ENCODE data around the gene TBC1D2.

The TBC1D2 gene

GRCh38 chr9:98182889-98183599 is 72.4 kb downstream of the TBC1D2 start:
- peak; percentile 77 for DNase-seq

DNA sequence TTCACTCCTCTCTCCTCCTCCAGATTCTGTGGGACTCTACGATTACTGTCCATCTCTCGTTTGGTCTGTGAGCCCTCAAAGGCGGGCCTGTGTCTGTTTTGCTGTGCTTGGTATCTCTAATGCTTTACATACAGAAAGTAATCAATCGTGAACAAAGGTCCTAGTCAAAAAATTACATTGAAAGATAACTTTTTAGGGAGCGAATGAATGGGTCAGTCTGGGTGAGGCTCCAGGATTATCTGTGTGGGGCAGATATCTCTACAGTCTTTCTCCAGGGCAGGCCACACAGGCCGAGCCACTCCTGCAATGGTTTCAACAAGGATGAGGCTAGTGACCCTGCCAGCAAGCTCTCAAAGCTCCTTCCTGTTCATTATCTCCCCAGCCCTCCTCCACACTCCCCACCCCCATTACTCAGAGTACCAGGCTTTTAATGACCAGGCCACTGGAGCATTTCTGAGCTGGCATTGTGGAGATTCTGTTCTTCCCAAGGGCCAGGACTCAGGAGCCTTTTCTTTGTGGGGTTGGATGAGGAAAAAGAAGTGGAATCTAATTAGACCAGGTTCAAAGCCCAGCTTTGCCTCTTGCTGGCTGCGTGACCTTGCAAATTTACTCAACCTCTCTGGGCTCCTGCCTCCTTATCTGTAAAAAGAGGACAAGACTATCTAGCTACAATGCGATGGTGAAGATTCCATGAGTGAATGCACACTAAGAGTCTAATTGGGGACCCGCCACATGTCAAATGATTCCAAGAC is 73.2 kb downstream of the TBC1D2 start:
- peak; percentile 95 for DNase-seq

DNA sequence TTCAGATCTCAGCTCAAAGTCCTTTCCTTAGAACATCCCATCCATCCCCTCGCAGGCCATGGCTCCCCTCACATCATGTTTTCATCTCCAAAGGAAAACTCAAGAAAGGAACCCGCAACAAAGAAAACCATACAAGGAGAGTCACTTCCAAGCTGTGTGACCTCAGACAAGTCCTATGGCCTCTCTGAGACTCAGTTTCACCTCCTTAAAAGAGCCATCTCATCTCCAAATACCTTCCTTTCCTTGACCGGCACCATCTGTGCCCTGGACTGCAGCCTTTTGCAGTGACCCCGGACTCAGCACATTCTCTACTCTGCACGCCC is 73.7 kb downstream of the TBC1D2 start:
- DNase-seq = no peak

DNA sequence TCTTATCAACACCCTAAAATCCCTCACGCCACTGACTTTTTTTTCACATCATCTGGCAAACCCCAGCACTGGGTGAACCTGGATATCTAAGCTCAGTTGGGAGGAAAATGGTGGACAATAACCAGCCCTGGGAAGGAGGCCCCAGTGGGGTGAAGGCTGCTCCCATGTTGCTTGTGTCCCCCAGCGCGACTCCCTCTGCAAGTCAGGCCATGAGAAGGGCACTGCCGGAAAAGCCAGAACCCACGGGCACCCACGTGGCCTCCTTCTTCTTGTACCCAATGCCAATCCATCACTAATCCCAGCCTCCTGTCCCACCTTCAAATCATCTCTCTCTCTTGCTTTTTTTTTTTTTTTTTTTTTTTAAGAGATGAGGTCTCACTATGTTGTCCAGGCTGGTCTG is 74.5 kb downstream of the TBC1D2 start:
- DNase-seq = no peak

GRCh38 chr9:98178874-98179850 is 76.3 kb downstream of the TBC1D2 start:
- DNase-seq = no peak

DNA sequence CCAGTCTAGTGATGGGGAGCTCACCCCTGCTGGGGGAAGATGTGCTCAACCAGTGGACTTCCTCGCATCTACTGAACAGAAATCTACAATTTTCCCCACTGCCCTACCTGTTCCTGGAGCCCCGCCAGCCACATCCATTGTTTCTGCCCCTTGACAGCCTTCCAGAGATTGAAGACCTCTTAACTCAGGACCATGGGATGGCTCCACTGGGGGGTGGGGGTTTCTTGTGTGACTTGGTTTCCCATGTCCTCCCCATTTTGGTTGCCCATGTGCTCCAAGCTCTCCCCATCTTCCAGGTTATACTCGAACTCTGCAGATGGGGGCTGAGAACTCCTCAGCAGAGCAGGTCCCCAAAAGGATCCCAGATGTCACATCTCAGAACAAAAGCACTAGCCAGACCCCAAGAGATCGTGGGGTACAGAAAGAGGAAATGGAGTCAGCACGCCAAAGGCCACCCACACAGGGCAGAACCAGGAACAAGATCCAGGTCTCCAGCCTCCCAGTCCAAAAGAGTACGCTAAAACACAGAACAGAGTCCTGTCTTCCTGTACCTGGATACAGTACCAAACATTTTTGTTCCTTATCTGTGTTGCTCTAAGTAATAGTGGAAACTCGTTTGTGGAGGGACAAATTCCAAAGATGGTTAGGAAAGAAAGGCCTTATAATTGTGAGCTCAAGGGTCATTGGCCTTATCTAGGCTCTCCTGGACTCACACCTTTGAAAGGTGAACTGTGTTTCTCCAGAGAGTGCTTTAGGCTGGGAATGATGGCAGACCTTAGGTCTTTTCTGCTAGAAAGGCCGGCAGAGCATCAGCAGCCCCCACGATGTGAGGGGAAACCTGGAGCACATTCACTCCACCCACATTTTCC is 78.8 kb downstream of the TBC1D2 start:
- DNase-seq = no peak

DNA sequence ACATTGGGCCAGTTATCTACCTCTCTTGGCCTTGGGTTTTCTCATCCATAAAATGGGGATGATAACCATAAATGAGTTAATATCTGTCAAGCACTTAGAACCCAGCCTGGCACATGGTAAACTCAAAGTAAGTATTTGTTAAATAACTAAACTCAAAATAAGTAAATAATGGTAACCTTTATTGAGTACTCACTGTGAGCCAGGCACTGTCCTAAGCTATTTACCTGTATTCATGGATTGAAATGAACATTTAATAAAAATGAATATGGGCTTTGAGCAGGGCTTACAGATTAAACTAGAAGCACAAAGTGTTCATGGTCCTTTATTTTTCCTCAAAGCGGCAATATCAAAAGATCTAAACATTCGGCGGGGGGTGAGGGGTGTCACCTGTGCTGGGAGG is 79.7 kb downstream of the TBC1D2 start:
- DNase-seq = no peak

DNA sequence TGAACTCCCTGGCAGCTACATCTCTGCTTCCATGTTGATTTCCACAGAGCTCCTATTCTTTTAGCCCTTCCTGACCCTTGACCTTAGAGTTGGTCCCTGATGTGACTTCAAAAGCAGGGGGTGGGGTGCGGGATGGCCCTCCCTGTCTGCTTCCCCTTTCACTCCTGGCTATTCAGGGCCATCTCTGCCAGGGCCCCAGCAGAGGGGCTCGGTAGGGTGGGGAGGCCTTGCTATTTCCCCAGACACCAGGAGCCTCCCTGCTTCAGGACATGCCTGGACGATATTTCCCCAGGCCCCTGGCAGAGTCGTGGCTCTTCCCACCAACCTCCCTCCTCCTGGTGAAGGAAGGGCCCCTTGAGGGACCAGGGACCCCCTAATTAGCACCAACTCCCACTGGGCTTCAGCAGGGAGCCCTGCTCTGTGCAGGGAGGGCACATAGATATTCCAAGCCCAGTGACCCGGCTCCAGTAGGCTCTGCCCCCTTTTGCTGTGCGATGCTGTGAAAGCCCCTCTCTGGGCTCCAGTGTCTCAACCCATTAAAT is 80.3 kb downstream of the TBC1D2 start:
- no peak for DNase-seq

DNA sequence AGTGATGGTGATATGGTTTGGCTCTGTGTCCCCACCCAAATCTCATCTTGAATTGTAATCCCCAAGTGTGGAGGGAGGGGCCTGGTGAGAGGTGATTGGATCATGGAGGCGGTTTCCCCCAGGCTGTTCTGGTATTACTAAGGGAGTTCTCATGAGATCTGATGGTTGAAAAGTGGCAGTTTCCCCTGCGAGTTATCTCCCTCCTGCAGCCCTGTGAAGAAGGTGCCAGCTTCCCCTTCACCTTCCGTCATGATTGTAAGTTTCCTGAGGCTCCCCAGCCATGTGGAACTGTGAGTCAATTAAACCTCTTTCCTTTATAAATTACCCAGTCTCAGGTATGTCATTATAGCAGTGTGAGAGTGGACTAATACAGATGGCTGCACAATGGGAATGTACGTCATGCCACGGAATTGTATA is 80.9 kb downstream of the TBC1D2 start:
- peak; percentile 84 for DNase-seq

DNA sequence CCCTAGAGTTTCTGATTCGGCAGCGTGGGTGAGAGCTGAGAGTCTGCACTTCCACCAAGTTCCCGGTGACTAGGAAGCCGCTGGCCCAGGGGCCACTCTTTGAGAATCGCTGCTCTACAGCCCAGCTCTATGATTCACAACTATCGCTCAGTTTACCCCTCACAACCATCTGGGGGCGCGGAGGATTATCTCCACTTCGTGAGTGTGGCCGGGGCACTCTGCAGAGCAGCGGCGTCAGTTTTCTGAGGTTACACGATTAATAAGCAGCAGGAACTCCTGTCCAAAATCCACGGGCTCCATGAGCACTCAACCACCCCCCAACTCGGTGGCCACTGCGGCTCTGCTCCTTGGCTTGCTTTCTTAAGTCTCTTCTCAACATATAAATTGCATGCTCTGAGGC is 82.3 kb downstream of the TBC1D2 start:
- DNase-seq = no peak

DNA sequence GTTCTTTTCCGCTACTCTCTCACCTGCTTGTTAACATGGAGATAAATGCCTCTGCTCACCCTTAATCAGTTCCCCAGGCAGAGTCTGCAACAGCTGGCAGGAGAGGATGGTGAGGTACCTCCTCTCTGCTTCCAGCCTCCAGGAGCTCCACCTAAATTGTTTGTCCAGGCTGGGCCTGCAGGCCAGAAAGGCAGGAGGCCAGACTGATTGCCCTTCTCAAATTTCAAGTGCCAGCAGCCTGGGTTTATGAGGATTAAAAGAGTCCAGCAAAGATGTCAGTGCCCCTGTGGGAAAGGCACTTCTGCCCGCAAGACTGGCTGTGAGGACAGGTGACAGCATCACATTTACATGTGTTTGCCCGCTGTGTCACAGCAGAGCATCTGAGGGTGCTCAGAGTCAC is 82.8 kb downstream of the TBC1D2 start:
- DNase-seq = no peak

DNA sequence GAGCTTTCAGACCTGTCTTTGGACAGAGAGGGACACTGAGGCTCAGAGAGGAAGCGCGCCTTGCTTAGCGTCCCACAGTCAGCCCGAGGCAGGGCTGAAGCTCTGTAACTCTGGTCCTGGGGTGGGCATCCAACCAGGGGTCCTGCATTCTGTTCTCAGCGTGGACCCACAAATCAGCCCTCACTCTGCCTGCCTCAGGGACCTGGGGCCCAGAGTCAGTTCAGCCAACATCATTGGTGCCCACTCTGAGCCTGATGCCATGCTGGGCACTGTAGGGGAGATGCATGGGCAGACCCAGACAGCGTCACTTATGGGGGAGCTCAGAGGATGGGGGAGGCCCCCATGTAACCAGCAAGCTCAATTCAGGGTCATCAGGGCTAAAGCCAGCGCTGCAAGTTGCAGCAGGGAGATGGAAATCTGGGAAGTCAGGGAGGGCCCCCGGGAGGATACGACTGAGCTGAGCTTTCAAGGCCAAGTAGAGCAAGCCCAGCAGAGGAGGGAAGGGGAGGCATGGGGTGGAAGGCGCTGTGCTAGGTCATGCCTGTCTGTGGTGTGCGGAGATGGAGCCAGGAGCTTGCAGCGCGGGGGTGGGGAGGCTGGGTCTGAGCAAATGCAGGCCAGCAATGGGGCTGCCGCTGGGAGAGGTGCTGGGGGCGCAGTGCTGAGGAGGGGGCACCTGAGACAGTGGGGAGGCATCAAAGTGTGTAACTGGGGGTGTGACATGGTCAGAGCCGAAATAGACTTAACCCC is 84.1 kb downstream of the TBC1D2 start:
- no peak for DNase-seq

- peak; percentile 43 for DNase-seq
These were observed 86.4 kb downstream of the TBC1D2 start for GRCh38 chr9:98168941-98169488.

DNA sequence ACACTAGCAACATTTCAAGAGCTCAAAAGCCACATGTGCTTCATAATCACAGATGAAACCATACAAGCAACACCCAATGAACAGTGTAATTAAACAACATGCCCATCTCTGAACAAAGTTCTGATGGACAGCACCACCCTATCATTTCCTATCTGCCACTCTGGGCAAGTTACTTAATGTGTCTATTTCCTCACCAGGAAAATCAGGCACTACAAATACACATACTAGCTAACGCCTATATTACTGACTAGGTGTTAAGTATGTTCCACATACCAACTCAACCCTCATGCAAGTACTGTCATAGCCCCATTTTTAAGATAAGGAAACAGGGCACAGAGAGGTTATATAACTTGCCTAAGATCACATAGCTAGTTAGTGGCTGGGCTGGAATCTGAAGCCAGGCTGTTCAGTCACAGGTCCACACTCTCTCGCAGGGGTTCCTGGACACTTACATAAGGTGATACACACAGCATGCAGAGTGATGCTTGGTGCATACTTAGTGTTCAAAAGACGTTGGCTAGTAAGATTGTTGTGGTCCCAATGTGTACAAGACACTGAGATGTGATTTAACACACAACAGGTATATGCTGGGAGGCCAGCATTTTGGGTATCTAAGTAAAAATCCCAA is 87.2 kb downstream of the TBC1D2 start:
- no peak for DNase-seq

DNA sequence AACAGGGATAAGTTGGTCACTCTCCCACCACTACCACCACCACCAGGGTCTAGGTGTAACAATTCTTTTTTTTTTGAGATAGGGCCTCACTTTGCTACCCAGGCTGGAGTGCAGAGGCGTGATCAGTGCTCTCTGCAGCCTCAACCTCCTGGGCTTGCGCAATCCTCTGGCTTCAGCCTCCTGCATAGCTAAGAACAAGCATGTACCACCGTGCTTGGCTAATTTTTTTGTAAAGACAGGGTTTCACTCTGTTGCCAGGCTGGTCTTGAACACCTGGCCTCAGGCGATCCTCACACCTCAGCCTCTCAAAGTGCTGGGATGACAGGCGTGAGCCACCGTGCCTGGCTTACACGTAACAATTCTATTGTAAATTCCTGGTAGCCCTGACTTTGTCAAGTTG is 90.5 kb downstream of the TBC1D2 start:
- no peak for DNase-seq

DNA sequence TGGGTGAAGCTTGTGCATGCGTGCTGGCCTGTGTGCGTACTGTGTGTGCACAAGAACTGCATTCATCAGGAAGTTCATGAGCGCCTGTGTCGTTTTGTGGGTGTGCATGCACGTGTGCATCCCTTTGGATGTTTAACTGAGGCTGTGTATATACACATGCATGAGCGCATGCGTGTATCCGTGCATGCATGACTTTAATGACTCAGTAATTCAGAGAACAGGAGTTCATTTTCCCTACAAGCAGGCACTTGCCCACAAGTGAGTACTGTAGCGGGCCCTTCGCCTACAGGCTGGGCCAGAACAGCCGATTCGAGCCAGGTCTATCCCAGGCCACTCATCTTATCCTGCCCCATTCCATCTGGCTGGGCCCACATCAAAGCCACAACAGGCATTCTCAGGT is 92.8 kb downstream of the TBC1D2 start:
- no peak for DNase-seq

DNA sequence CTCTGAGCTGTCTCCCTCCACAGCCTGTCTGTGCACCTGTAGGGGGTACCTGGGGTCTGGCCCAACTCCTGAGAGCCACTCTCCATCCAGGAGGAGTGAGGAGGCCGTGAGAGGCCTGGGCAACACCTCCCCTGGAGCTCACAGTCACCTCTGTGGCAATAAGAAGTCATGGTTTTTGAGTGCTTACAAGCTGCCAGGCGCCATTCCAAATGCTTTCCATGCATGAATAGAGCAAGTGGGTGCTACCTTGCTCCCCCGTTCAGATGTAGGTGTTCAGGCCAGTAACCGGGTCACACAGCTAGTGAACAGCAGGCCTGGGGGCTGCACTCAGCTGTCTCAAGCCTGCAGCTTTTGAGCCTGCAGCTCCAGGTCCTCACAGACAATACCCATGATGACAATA is 93.6 kb downstream of the TBC1D2 start:
- DNase-seq = no peak

GRCh38 chr9:98159790-98160189 is 95.7 kb downstream of the TBC1D2 start:
- DNase-seq = no peak

GRCh38 chr9:98159301-98159700 is 96.1 kb downstream of the TBC1D2 start:
- DNase-seq = no peak

GRCh38 chr9:98158071-98158831 is 97.2 kb downstream of the TBC1D2 start:
- DNase-seq = no peak

All from OCI-M1 (cell line).